H9 (cell line): ENCODE measurements around the gene PELI2. TPM values are rescaled to one million over a fixed set of nuclear protein-coding genes. Genes with fewer than 3 reads are reported as not detected.
A peak's percentile ranks its signal among the peaks of the same experiment; 100 is the strongest.

ENCODE experiments used
- DNase-seq: peaks from one replicate; pipeline ENCODE4 v3.0.0-alpha.2; 2017
- H2AFZ ChIP-seq: one replicate; pipeline ENCODE4 v1.6.1; 2013; ENCODE audit warnings: mild to moderate bottlenecking, low read length, control low read depth, moderate library complexity
- H2AK5ac ChIP-seq: 2 replicates; pipeline ENCODE4 v1.6.1; 2013; ENCODE audit warnings: low read length, control low read depth, mixed read lengths; ENCODE audit not compliant: insufficient read length
- H2BK120ac ChIP-seq: one replicate; pipeline ENCODE4 v1.6.1; 2013; ENCODE audit warnings: low read depth, mild to moderate bottlenecking, low read length, control low read depth, inconsistent platforms; ENCODE audit not compliant: poor library complexity, severe bottlenecking
- H2BK12ac ChIP-seq: 2 replicates; pipeline ENCODE4 v1.6.1; 2013; ENCODE audit warnings: low read length, control low read depth, mixed read lengths, low read depth; ENCODE audit not compliant: insufficient read length
- H2BK15ac ChIP-seq: 2 replicates; pipeline ENCODE4 v1.6.1; 2013; ENCODE audit warnings: low read depth, low read length, control low read depth
- H2BK20ac ChIP-seq: one replicate; pipeline ENCODE4 v1.6.1; 2013; ENCODE audit warnings: low read depth, mild to moderate bottlenecking, low read length, control low read depth, inconsistent platforms; ENCODE audit not compliant: poor library complexity, severe bottlenecking
- H2BK5ac ChIP-seq: 2 replicates; pipeline ENCODE4 v1.6.1; 2013; ENCODE audit warnings: low read length, control low read depth, mixed read lengths; ENCODE audit not compliant: insufficient read length
- H3K14ac ChIP-seq: 2 replicates; pipeline ENCODE4 v1.6.1; 2013; ENCODE audit warnings: low read length, control low read depth; ENCODE audit not compliant: insufficient read depth
- H3K18ac ChIP-seq: 2 replicates; pipeline ENCODE4 v1.6.1; 2013; ENCODE audit warnings: low read depth, mild to moderate bottlenecking, mixed read lengths, low read length, control low read depth; ENCODE audit not compliant: insufficient read length
- H3K23ac ChIP-seq: 2 replicates; pipeline ENCODE4 v1.6.1; 2013; ENCODE audit warnings: low read length, control low read depth, mixed read lengths, low read depth; ENCODE audit not compliant: insufficient read length
- H3K23me2 ChIP-seq: 2 replicates; pipeline ENCODE4 v1.6.1; 2013; ENCODE audit warnings: low read depth, mild to moderate bottlenecking, mixed read lengths, low read length, control low read depth; ENCODE audit not compliant: insufficient read length, poor library complexity, severe bottlenecking
- H3K27ac ChIP-seq: 2 replicates; pipeline ENCODE4 v1.5.1; 2013; ENCODE audit warnings: low read length, control low read depth, mixed read lengths, low read depth; ENCODE audit not compliant: insufficient read length
- H3K27me3 ChIP-seq: 2 replicates; pipeline ENCODE4 v1.6.1; 2013; ENCODE audit warnings: low read length, control low read depth, inconsistent platforms; ENCODE audit not compliant: insufficient read depth
- H3K4ac ChIP-seq: 2 replicates; pipeline ENCODE4 v1.6.1; 2013; ENCODE audit warnings: low read depth, mild to moderate bottlenecking, control low read depth, inconsistent platforms, low read length, moderate library complexity
- H3K4me1 ChIP-seq: 2 replicates; pipeline ENCODE4 v1.6.1; 2013; ENCODE audit warnings: low read length, control low read depth, inconsistent platforms; ENCODE audit not compliant: insufficient read depth
- H3K4me2 ChIP-seq: 2 replicates; pipeline ENCODE4 v1.6.1; 2013; ENCODE audit warnings: low read length, control low read depth, mixed read lengths; ENCODE audit not compliant: insufficient read length, insufficient read depth
- H3K56ac ChIP-seq: 2 replicates; pipeline ENCODE4 v1.6.1; 2013; ENCODE audit warnings: low read depth, mild to moderate bottlenecking, mixed read lengths, low read length, control low read depth; ENCODE audit not compliant: insufficient read length
- H3K79me1 ChIP-seq: 2 replicates; pipeline ENCODE4 v1.6.1; 2013; ENCODE audit warnings: low read depth, mild to moderate bottlenecking, moderate library complexity, low read length, control low read depth, inconsistent platforms; ENCODE audit not compliant: insufficient read depth, poor library complexity, severe bottlenecking
- H3K79me2 ChIP-seq: 2 replicates; pipeline ENCODE4 v1.6.1; 2013; ENCODE audit warnings: low read length, control low read depth, inconsistent platforms; ENCODE audit not compliant: insufficient read depth
- H3K9ac ChIP-seq: 2 replicates; pipeline ENCODE4 v1.6.1; 2013; ENCODE audit warnings: low read length, control low read depth, mixed read lengths; ENCODE audit not compliant: insufficient read length; ENCODE audit errors: extremely low read depth
- H3K9me3 ChIP-seq: one replicate; pipeline ENCODE4 v1.6.1; 2013; ENCODE audit warnings: low read depth, low read length, inconsistent platforms; ENCODE audit not compliant: control insufficient read depth
- H3T11ph ChIP-seq: one replicate; pipeline ENCODE4 v1.6.1; 2013; ENCODE audit warnings: mild to moderate bottlenecking, low read length, control low read depth, inconsistent platforms
- H4K20me1 ChIP-seq: one replicate; pipeline ENCODE4 v1.6.1; 2013; ENCODE audit not compliant: control insufficient read depth, insufficient read length, insufficient read depth
- H4K5ac ChIP-seq: 2 replicates; pipeline ENCODE4 v1.6.1; 2013; ENCODE audit warnings: low read depth, mild to moderate bottlenecking, mixed read lengths, low read length, control low read depth; ENCODE audit not compliant: insufficient read length
- H4K8ac ChIP-seq: replicated peaks from 2 replicates; pipeline ENCODE4 v1.6.1; 2013; ENCODE audit warnings: low read length, control low read depth, mixed read lengths, low read depth; ENCODE audit not compliant: insufficient read length
- H4K91ac ChIP-seq: 2 replicates; pipeline ENCODE4 v1.6.1; 2013; ENCODE audit warnings: low read depth, mild to moderate bottlenecking, moderate library complexity, mixed read lengths, low read length, control low read depth; ENCODE audit not compliant: insufficient read length
- H3K27ac Mint-ChIP-seq, 3 experiments: 2 replicates in 2 of 3; 3 replicates in 1 of 3; pipeline ENCODE4 v1.8.0; 2020 to 2021; ENCODE audit warnings: mixed read lengths in 3 of 3, mild to moderate bottlenecking in 1 of 3, moderate library complexity in 1 of 3
- H3K27me3 Mint-ChIP-seq: 2 replicates; pipeline ENCODE4 v1.8.0; 2021; ENCODE audit warnings: low read depth, mild to moderate bottlenecking, moderate library complexity, mixed read lengths
- H3K36me3 Mint-ChIP-seq, 3 experiments: 2 replicates in 2 of 3; 3 replicates in 1 of 3; pipeline ENCODE4 v1.8.0; 2020 to 2021; ENCODE audit warnings: low read depth in 3 of 3, mixed read lengths in 3 of 3; ENCODE audit not compliant: insufficient read depth in 1 of 3
- H3K4me1 Mint-ChIP-seq, 2 experiments: 2 replicates each; pipeline ENCODE4 v1.8.0; 2020; ENCODE audit warnings: mixed read lengths in 2 of 2
- H3K4me3 Mint-ChIP-seq, 2 experiments: 2 replicates in 1 of 2; 3 replicates in 1 of 2; pipeline ENCODE4 v1.8.0; 2020 to 2021; ENCODE audit warnings: mild to moderate bottlenecking in 2 of 2, mixed read lengths in 2 of 2, moderate library complexity in 1 of 2
- H3K9me3 Mint-ChIP-seq, 2 experiments: 2 replicates in 1 of 2; 3 replicates in 1 of 2; pipeline ENCODE4 v1.8.0; 2020; ENCODE audit warnings: mild to moderate bottlenecking in 2 of 2, mixed read lengths in 2 of 2, moderate library complexity in 1 of 2
- CTCF ChIP-seq: fragments of 200-600 bp; sonication (generic); conservative IDR thresholded peaks from 3 replicates; pipeline ENCODE4 v1.8.0; 2021; ENCODE audit warnings: antibody characterized with exemption, mild to moderate bottlenecking
- WGBS: extraction: QIAGEN DNeasy Blood & Tissue Kit; methylation state at CpG from one replicate; pipeline ENCODE4 v1.1.7; 2013; ENCODE audit warnings: missing lambda C conversion rate, low lambda C conversion rate, mixed read lengths; ENCODE audit not compliant: insufficient read length; ENCODE audit errors: extremely low coverage; 5-methylcytosine and 5-hydroxymethylcytosine counted together
- total RNA-seq: library from RNA; stranded (reverse); gene quantifications from 2 replicates; pipeline ENCODE4 v1.2.1, GENCODE V29; 2021

The PELI2 gene
- total RNA-seq, 1 experiment from 2014 or later = 18.0 TPM

- Histone ChIP-seq H2BK20ac (no peak overlapping the region), H3K27ac (no peak overlapping the region), H3K4ac (no peak overlapping the region), H3K56ac (no peak overlapping the region), H3K79me2 (no peaks in the 10 kb centered on the region; the same call in 1 of the 2 replicates), H3T11ph (no peak overlapping the region), H3K79me1 (peaks cover 5% of the 10 kb centered on the region), H3K18ac (no peak overlapping the region), H3K9me3 (no peaks in the 10 kb centered on the region), H2BK15ac (no peak overlapping the region), H2AFZ (no peak overlapping the region), H3K4me1 (peaks cover 13% of the 10 kb centered on the region), H3K23ac (no peak overlapping the region), H2AK5ac (no peak overlapping the region), H3K9ac (no peak overlapping the region), H4K20me1 (no peaks in the 10 kb centered on the region), H4K8ac (no peak overlapping the region), H2BK12ac (no peak overlapping the region), H4K91ac (no peak overlapping the region), H3K27me3 (no peaks in the 10 kb centered on the region), H3K4me2 (peak overlapping the region; percentile 18), H2BK5ac (no peak overlapping the region), H3K14ac (no peak overlapping the region), H4K5ac (no peak overlapping the region), H3K23me2 (no peaks in the 10 kb centered on the region), H2BK120ac (no peak overlapping the region)
- no peak overlapping the region for H3K27ac Mint-ChIP-seq
- H3K27me3 Mint-ChIP-seq = no peaks in the 10 kb centered on the region
- no peaks in the 10 kb centered on the region; a peak in 1 of 7 replicates for H3K36me3 Mint-ChIP-seq
- WGBS = no CpG with 5 or more reads among the region's 7 CpGs
- H3K4me3 Mint-ChIP-seq = peak overlapping the region in 1 of 2 experiments; percentile 53; a peak in 1 of 5 replicates
- TF ChIP-seq CTCF = no peak
- H3K9me3 Mint-ChIP-seq = no peaks in the 10 kb centered on the region
- H3K4me1 Mint-ChIP-seq = peaks cover 26 to 54% of the 10 kb centered on the region in 2 experiments
- no peak for DNase-seq
Measured at GRCh38 chr14:56137453-56137807, 19.2 kb downstream of the PELI2 start.
